GM12874 (cell line): ENCODE results near the gene SIMC1.

Experiments
- TF ChIP-seq, protein P1 (sequence below): IDR thresholded peaks from 2 replicates; pipeline ENCODE4 v1.5.1; 2011; ENCODE audit warnings: low read depth, mild to moderate bottlenecking, control low read depth, low read length, moderate library complexity; ENCODE audit not compliant: insufficient read depth

SIMC1 gene

DNA sequence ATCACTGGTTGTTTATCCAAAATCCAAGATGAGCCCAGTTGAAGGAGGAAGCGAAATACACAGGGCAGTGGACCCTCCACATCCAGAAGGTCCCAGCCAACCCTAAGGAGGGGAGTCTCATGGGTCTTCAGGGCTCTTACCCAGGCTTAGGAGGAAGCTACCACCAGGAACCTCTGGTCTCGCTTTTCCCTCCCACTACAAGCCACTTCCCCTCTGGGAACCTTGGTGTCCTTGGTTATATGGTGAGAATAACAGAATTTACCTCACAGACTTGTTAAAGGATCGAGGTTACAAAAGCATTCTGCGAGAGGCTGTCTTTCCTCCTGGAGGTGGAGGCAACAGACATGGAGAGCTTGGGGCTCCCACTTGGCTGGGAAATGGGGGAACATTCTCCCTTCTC is 153.8 kb downstream of the SIMC1 start:
- TF ChIP-seq, protein P1, sequence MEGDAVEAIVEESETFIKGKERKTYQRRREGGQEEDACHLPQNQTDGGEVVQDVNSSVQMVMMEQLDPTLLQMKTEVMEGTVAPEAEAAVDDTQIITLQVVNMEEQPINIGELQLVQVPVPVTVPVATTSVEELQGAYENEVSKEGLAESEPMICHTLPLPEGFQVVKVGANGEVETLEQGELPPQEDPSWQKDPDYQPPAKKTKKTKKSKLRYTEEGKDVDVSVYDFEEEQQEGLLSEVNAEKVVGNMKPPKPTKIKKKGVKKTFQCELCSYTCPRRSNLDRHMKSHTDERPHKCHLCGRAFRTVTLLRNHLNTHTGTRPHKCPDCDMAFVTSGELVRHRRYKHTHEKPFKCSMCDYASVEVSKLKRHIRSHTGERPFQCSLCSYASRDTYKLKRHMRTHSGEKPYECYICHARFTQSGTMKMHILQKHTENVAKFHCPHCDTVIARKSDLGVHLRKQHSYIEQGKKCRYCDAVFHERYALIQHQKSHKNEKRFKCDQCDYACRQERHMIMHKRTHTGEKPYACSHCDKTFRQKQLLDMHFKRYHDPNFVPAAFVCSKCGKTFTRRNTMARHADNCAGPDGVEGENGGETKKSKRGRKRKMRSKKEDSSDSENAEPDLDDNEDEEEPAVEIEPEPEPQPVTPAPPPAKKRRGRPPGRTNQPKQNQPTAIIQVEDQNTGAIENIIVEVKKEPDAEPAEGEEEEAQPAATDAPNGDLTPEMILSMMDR = no peak

DNA sequence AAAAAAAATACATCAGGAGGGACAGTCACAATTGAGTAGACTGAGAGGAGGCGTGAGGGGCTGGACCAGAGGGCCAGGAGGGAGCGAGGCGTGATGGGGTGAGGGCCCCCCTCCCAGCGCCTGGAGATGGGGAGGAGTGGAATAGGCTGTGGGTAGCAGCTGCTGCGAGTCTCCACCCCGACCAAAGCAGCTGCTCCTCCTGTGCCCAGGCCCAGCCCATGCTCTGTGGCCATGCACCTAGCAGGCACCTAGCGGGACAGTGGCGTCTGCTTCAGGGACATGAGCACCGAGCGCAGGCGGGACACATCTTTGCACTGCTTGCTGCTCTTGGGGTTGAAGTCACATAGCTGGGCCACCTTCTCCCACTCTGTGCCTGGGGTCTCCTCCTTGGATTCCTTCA is 154.3 kb downstream of the SIMC1 start:
- TF ChIP-seq, protein P1 = no peak

DNA sequence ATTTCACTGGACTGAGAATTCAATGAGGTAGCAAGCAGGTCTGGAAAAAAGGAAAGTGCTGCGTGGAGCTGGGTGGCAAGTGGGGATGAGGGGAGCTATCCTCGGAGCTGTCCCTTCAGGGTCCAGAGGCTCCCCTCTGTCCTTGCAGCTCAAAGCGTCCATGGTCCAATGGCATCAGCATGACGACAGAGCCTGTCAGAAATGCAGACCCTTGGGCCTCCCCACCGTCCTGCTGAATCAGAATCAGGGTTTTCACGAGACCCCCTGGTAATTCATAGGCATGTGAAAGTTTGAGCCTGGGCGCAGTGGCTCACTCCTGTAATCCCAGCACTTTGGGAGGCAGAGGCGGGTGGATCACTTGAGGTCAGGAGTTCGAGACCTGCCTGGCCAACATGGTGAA is 155.9 kb downstream of the SIMC1 start:
- TF ChIP-seq, protein P1 = no peak

DNA sequence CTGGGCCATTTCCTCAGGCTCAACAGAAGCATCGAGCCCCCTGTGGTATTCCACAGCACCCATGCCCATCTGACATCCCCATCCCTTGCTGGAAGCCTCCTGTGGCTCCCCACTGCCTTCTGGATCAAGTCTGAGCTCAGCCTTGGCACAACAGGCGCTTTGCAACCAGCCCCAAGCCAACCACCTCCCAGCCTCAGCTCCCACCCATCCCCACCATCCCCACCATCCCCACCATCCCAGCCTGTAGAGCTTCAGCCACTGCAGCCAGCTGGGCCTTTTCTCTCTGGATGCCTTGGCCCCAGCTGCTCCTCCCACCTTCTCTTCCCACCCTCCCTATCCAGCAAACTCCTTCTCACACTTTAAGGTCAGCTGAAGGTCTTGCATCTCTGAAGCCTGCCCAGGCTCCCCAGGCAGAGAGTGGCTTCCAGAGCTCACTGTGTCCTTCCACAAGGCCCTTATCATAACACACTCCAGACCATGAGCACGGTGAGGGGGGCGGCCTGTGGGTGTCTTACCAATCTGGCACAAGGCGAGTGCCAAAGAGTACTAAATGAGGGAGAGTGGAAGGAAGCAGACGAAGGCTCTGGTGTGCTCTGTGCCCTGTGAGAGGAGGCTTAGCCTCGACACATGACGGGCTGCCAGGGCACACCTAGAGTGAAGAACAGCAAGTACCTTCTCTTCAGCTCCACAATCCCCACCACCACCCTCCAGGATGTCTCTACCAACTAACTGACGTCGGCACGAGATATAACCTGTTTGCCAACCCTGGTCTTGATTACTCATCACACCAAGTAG is 156.9 kb downstream of the SIMC1 start:
- TF ChIP-seq, protein P1 = no peak
